HUES64 (cell line): ENCODE measurements around the gene SCYGR1. TPM values are rescaled to one million over a fixed set of nuclear protein-coding genes. Genes with fewer than 3 reads are reported as not detected.
"Not testable (repeated sequence)": the region's sequence is repeated elsewhere in the genome, so short reads cannot be mapped to it uniquely, and the experiment has no call there.

Experiments
- H3K27ac ChIP-seq: 2 replicates; pipeline ENCODE4 v1.7.0; 2013; ENCODE audit warnings: low read depth, low read length, inconsistent platforms
- H3K27me3 ChIP-seq: 2 replicates; pipeline ENCODE4 v1.6.1; 2013; ENCODE audit warnings: mild to moderate bottlenecking, low read length; ENCODE audit not compliant: insufficient read depth
- H3K36me3 ChIP-seq: 2 replicates; pipeline ENCODE4 v1.6.1; 2013; ENCODE audit warnings: mild to moderate bottlenecking, low read length; ENCODE audit not compliant: insufficient read depth
- H3K4me1 ChIP-seq: 2 replicates; pipeline ENCODE4 v1.6.1; 2013; ENCODE audit warnings: mild to moderate bottlenecking, low read length, moderate library complexity; ENCODE audit not compliant: insufficient read depth
- H3K4me3 ChIP-seq: 2 replicates; pipeline ENCODE4 v1.5.1; 2013; ENCODE audit warnings: mild to moderate bottlenecking, low read length, moderate library complexity
- H3K9ac ChIP-seq: 2 replicates; pipeline ENCODE4 v1.6.1; 2013; ENCODE audit warnings: mild to moderate bottlenecking, low read depth, low read length
- H3K9me3 ChIP-seq: 2 replicates; pipeline ENCODE4 v1.6.1; 2013; ENCODE audit warnings: low read depth, low read length; ENCODE audit not compliant: insufficient read depth
- WGBS: fragments of 150-250, 120-280 bp; methylation state at CpG from one replicate; pipeline ENCODE4 v1.1.7; 2013; ENCODE audit warnings: missing lambda C conversion rate; 5-methylcytosine and 5-hydroxymethylcytosine counted together
- polyA plus RNA-seq, 2 experiments: library from polyadenylated mRNA; stranded (reverse); fragments of 50-300 nt; gene quantifications; one replicate each; pipeline ENCODE4 v1.2.3, GENCODE V29; 2013

The SCYGR1 gene
- polyA plus RNA-seq (2013, experiment 1 of 2) = not detected
- not detected for polyA plus RNA-seq (2013, experiment 2 of 2)

- not testable (repeated sequence) for H3K36me3 ChIP-seq, H3K27me3 ChIP-seq, H3K4me3 ChIP-seq, H3K4me1 ChIP-seq, H3K9me3 ChIP-seq, H3K9ac ChIP-seq, H3K27ac ChIP-seq
- WGBS = 96% methylated on average over 5 of the region's 7 CpGs
Measured at GRCh38 chr2:227387583-227387982, at the start of gene SCYGR1. TSS of gene SCYGR1 (minus strand) at chr2:227387949. CDS start at chr2:227387949, 0 bp downstream.

- Histone ChIP-seq H3K4me3 (no peak overlapping the region), H3K27me3 (no peaks in the 10 kb centered on the region), H3K4me1 (no peaks in the 10 kb centered on the region), H3K9me3 (peaks cover 23% of the 10 kb centered on the region), H3K9ac (no peak overlapping the region), H3K27ac (no peak overlapping the region), H3K36me3 (0 out of 2 replicates have a peak, but pooled peaks cover 2% of the 10 kb centered on the region)
- WGBS = 97% methylated on average over 5 of the region's 7 CpGs
Measured at GRCh38 chr2:227436436-227437174, 48.9 kb upstream of the SCYGR1 start.

- H3K9me3 ChIP-seq = peaks cover 23% of the 10 kb centered on the region
- no peaks in the 10 kb centered on the region for H3K4me1 ChIP-seq
- no peak overlapping the region for H3K27ac ChIP-seq
- H3K27me3 ChIP-seq = no peaks in the 10 kb centered on the region
- WGBS = 97% methylated on average over 2 of the region's 2 CpGs
- no peak overlapping the region for H3K9ac ChIP-seq
- no peak overlapping the region for H3K4me3 ChIP-seq
- H3K36me3 ChIP-seq = 0 out of 2 replicates have a peak, but pooled peaks cover 2% of the 10 kb centered on the region
Measured at GRCh38 chr2:227433171-227433570, 45.4 kb upstream of the SCYGR1 start.

DNA sequence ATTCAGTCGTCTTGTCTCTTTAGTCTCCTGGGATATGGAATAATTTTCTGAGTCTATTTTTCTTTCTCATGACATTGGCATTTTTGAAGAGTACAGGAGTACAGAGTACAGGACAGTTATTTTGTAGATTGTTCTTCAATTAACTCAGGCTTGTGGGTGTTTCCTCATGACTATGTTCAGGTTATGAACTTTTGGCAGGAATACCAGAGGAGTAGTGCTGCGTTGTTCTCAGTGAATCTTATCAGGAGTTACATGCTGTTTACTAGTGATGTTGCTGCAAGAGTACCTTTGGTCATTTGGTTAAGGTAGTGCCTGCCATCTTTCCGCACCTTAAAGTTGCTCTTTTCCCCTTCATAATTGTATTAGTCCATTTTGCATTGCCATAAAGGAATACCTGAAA, 42.9 kb upstream of the SCYGR1 start:
- 0 out of 2 replicates have a peak, but pooled peaks cover 2% of the 10 kb centered on the region for H3K36me3 ChIP-seq
- 92% methylated on average over 2 of the region's 3 CpGs for WGBS
- no peak overlapping the region for H3K27ac ChIP-seq
- peaks cover 23% of the 10 kb centered on the region for H3K9me3 ChIP-seq
- no peak overlapping the region for H3K4me3 ChIP-seq
- H3K27me3 ChIP-seq = no peaks in the 10 kb centered on the region
- H3K9ac ChIP-seq = no peak overlapping the region
- no peaks in the 10 kb centered on the region for H3K4me1 ChIP-seq

DNA sequence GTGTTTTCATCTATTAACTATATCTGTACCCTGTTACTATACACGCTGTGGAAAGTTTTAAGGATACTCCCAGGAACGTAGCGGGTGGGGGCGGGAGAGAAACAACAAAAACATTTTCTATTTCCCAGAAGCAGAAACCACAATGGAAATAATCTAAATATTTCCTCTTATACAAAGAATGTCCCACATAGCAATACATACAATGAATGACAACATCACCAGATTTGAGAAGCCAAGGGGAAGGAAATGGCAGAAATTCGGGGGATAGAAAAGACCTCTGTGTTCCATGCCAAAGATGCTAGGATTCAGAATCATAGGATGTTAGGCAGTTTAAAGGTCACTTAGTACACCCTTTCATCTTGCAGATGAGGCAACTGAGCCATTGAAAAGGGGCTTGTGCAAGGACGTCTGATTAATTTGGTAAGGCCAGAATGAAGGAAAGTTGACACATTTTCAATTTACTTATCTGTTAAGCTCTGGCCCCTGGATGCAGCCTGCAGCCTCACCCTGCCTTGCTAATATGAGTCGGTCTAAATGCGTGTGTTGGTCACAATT, 41.1 kb upstream of the SCYGR1 start:
- 93% methylated on average over 8 of the region's 8 CpGs for WGBS
- Histone ChIP-seq H3K27me3 (no peaks in the 10 kb centered on the region), H3K4me3 (no peak overlapping the region), H3K4me1 (no peaks in the 10 kb centered on the region), H3K9ac (no peak overlapping the region), H3K27ac (no peak overlapping the region), H3K36me3 (0 out of 2 replicates have a peak, but pooled peaks cover 2% of the 10 kb centered on the region), H3K9me3 (peaks cover 17% of the 10 kb centered on the region)

DNA sequence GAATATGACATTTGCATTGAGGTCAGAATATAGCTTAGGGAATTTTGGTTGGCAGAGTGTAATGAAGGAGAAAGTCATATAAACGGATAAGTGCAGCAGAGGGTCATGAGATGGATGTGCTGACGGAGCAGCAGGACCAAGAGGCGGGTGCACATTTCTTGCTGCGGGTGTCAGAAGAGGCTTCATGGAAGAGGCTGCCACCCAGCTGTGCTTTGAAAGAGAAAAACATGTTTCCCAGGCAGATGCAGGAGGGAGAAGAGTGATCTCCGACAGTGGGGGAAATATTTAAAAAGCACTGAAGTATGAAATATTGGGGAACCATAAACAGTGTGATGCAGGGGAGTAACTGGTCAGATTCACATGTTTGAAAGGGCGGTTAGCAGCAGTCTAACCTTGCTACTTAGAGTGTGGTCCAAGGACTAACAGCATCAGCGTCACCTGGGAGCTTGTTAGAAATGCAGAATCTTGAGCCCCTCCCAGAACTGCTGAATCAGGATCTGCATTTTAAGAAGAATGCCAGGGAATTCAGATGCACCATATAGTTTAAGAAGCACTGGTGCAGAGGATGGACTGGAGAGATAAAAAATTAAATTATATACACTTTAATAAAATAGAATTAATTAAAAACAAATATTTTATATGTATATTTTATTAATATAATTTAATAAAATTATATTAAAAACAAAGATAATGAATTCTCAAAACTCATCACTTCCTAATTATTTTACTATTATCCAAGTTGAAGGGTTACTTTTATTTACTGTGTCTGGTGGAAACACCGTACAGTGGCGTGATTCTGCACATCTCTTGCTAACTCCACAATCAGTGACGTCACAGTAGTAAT, 36.1 kb upstream of the SCYGR1 start:
- H3K4me3 ChIP-seq = no peak overlapping the region
- no peaks in the 10 kb centered on the region for H3K4me1 ChIP-seq
- no peaks in the 10 kb centered on the region for H3K36me3 ChIP-seq
- WGBS = 76% methylated on average over 10 of the region's 10 CpGs
- H3K9ac ChIP-seq = no peak overlapping the region
- H3K27me3 ChIP-seq = no peaks in the 10 kb centered on the region
- no peaks in the 10 kb centered on the region for H3K9me3 ChIP-seq
- no peak overlapping the region for H3K27ac ChIP-seq

DNA sequence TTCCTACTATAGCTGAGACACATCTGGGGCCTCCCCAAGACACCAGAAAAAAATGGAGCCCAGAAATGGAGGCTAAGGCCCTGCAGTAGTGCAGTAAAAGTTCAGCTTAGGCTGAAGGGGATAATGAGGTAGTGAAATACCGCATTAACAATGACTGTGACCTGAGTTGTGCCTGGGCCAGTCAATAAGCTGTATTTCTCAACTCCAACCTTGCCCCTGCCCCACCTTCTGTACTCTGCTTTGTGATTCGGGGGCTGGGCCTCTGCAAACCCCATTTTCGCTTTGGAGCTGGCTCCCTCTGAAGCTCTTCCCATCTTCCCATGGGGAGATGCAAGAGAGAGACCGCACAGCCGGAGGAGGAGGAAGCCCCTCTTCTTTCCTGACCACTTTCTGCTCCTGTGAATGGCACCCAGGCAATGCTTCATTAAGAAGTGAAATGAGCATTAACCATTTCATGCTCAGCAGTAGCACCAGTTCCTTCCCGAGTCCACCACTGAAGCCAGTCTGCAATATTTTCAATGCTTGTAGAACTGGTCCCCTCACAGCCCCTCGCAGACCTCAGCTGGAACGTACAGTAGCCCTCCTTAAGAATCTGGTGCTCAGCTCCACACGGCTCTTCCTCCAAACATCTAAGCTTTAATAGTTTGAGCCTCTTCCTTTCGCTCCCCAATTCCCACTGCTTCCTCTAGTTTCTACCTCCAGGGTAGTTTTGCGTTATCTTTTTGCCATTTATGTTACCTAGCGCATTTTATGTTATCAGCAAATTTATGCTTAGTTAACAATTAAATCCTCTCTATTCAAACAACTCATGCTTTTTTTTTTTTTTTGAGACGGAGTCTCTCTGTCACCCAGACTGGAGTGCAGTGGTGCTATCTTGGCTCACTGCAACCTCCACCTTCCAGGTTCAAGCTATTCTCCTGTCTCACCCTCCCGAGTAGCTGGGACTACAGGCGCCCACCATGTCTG, 32.6 kb upstream of the SCYGR1 start:
- H3K4me1 ChIP-seq = no peaks in the 10 kb centered on the region
- no peak overlapping the region for H3K4me3 ChIP-seq
- no peak overlapping the region for H3K9ac ChIP-seq
- 93% methylated on average over 15 of the region's 15 CpGs for WGBS
- H3K27ac ChIP-seq = no peak overlapping the region
- H3K36me3 ChIP-seq = no peaks in the 10 kb centered on the region
- H3K27me3 ChIP-seq = no peaks in the 10 kb centered on the region
- no peaks in the 10 kb centered on the region for H3K9me3 ChIP-seq

DNA sequence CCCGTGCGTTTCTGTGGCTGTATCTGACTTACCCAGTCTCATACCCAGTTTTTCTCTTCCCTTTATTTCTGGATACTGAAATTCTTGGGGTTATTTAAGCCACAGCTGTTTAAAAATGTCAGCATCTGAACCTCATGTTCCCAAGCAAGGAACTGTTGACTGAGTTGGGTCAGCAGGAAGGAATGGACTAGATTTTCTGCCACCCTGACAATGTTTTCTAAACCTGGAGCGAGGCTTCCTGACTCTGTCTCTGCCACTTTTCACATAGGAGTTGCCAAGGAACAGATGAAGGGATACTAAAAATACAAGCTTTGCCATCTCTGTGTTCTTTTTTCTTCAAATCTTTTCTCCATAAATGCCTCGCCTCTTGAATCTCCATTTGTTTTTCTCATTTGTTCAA, 29.0 kb upstream of the SCYGR1 start:
- no peaks in the 10 kb centered on the region for H3K4me1 ChIP-seq
- no peaks in the 10 kb centered on the region for H3K9me3 ChIP-seq
- no peaks in the 10 kb centered on the region for H3K27me3 ChIP-seq
- no peaks in the 10 kb centered on the region for H3K36me3 ChIP-seq
- WGBS = 95% methylated on average over 4 of the region's 4 CpGs
- H3K4me3 ChIP-seq = no peak overlapping the region
- H3K9ac ChIP-seq = no peak overlapping the region
- H3K27ac ChIP-seq = no peak overlapping the region

DNA sequence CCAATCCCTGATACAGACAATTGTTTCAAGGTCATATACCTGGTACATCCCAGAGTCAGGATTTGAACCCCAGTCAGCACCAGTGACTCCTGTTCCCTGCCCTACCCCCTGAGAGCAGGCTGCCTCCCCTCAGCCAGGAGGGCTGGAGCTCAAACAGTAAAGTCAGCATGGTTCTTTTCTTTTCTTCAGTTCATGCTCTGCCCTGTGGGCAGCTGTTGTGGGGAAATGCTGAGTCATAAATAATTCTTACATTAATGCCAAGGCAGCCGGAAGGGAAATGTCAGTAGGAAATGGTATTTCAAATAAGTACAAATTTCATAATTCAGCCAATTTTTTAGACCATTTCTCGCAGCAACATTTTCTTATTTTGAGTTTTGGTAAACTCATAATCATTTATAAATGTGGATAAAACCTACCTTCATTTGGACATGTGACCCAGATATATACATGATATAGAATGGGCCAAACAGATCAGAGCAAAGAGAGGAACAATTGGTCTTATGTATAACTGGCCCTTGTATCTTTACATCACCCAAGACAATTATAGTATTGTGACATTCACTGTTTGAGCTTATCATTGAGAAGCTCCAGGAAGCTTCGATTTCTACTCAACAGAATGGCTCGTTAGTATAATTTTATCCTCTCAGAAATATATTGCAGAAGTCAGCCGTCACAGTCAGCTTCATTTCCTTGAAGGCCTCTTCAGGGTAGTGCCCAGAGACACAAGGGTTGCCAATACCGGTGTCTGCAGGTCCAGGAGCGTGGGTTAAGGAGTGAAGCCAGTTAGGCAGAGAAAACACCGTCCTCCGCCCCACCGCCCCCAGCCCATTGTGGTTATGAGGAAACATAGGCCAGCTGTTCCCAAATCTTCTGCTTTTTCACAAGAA, 28.0 kb upstream of the SCYGR1 start:
- H3K36me3 ChIP-seq = no peaks in the 10 kb centered on the region
- WGBS = 97% methylated on average over 8 of the region's 10 CpGs
- no peak overlapping the region for H3K9ac ChIP-seq
- no peak overlapping the region for H3K4me3 ChIP-seq
- H3K4me1 ChIP-seq = no peaks in the 10 kb centered on the region
- H3K9me3 ChIP-seq = no peaks in the 10 kb centered on the region
- no peaks in the 10 kb centered on the region for H3K27me3 ChIP-seq
- no peak overlapping the region for H3K27ac ChIP-seq

DNA sequence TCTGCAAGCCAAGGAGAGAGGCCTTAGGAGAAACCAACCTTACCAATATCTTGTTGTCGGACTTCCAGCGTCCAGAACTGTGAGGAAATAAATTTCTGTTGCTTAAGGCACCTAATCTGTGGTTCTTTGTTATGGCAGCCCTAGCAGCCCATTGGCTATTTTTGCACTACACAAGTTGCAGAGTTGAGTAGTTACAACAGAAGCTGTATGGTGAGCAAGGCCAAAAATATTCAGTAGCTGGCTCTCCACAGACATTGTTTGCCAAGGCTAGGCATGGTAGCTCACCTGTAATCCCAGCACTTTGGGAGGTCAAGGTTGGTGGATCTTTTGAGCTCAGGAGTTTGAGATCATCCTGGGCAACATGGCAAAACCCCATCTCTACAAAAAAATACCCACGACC, 27.1 kb upstream of the SCYGR1 start:
- Histone ChIP-seq H3K4me1 (no peaks in the 10 kb centered on the region), H3K27me3 (no peaks in the 10 kb centered on the region), H3K27ac (no peak overlapping the region), H3K4me3 (no peak overlapping the region), H3K9ac (no peak overlapping the region), H3K9me3 (no peaks in the 10 kb centered on the region), H3K36me3 (no peaks in the 10 kb centered on the region)
- 94% methylated on average over 3 of the region's 3 CpGs for WGBS
